NCI-H2227 (cell line): ENCODE measurements around the gene ZNF217.
"Not testable (repeated sequence)": the region's sequence is repeated elsewhere in the genome, so short reads cannot be mapped to it uniquely, and the experiment has no call there.

Experiments used
- DNase-seq: peaks from one replicate; lab custom pipeline; 2025; ENCODE audit not compliant: unreplicated experiment; lab: John Stamatoyannopoulos, UW

The ZNF217 gene

GRCh38 chr20:53569606-53570307, 23.9 kb downstream of the ZNF217 start:
- no peak for DNase-seq

GRCh38 chr20:53569005-53569404, 24.6 kb downstream of the ZNF217 start:
- no peak for DNase-seq

GRCh38 chr20:53568351-53568750, 25.3 kb downstream of the ZNF217 start:
- DNase-seq, result no peak

GRCh38 chr20:53567379-53567917, 26.2 kb downstream of the ZNF217 start:
- no peak for DNase-seq

GRCh38 chr20:53566623-53567022, 27.0 kb downstream of the ZNF217 start:
- not testable (repeated sequence) for DNase-seq

- DNase-seq, result no peak
Observed at GRCh38 chr20:53565254-53565653, 28.4 kb downstream of the ZNF217 start.

GRCh38 chr20:53562104-53562764, 31.4 kb downstream of the ZNF217 start:
- not testable (repeated sequence) for DNase-seq

GRCh38 chr20:53561505-53561904, 32.1 kb downstream of the ZNF217 start:
- no peak for DNase-seq

GRCh38 chr20:53559816-53560215, 33.8 kb downstream of the ZNF217 start:
- no peak for DNase-seq

GRCh38 chr20:53557130-53557529, 36.5 kb downstream of the ZNF217 start:
- DNase-seq, result no peak

GRCh38 chr20:53556267-53556897, 37.3 kb downstream of the ZNF217 start:
- no peak for DNase-seq

GRCh38 chr20:53555816-53556215, 37.8 kb downstream of the ZNF217 start:
- DNase-seq, result no peak

GRCh38 chr20:53555081-53555480, 38.6 kb downstream of the ZNF217 start:
- no peak for DNase-seq

GRCh38 chr20:53552572-53552893, 41.1 kb downstream of the ZNF217 start:
- not testable (repeated sequence) for DNase-seq

GRCh38 chr20:53551719-53552571, 41.7 kb downstream of the ZNF217 start:
- not testable (repeated sequence) for DNase-seq

GRCh38 chr20:53550280-53551187, 43.1 kb downstream of the ZNF217 start:
- no peak for DNase-seq

GRCh38 chr20:53547664-53548239, 45.9 kb downstream of the ZNF217 start:
- peak; percentile 82 for DNase-seq

- DNase-seq, result no peak
Observed at GRCh38 chr20:53539516-53539915, 54.1 kb downstream of the ZNF217 start.

GRCh38 chr20:53536382-53536781, 57.3 kb downstream of the ZNF217 start:
- not testable (repeated sequence) for DNase-seq

GRCh38 chr20:53535878-53536277, 57.8 kb downstream of the ZNF217 start:
- no peak for DNase-seq
